Effector memory CD4-positive, alpha-beta T cell (primary cell): ENCODE results near the gene BZW2.
"Not testable (repeated sequence)": the region's sequence is repeated elsewhere in the genome, so short reads cannot be mapped to it uniquely, and the experiment has no call there.

Experiments
- DNase-seq, 3 donors: peaks; one replicate each; pipeline ENCODE4 v3.0.0-alpha.2; 2020
- H3K27ac ChIP-seq: 2 replicates; pipeline ENCODE4 v1.7.0; 2013; ENCODE audit warnings: mild to moderate bottlenecking, low read length, moderate library complexity; ENCODE audit not compliant: insufficient read depth, poor library complexity, severe bottlenecking
- H3K27me3 ChIP-seq: replicated peaks from 2 replicates; pipeline ENCODE4 v1.7.0; 2013; ENCODE audit warnings: mild to moderate bottlenecking, low read length; ENCODE audit not compliant: insufficient read depth, control insufficient read depth, poor library complexity, severe bottlenecking
- H3K36me3 ChIP-seq: 2 replicates; pipeline ENCODE4 v1.7.0; 2013; ENCODE audit warnings: mild to moderate bottlenecking, low read length, moderate library complexity; ENCODE audit not compliant: control insufficient read depth, insufficient read depth
- H3K4me1 ChIP-seq: 2 replicates; pipeline ENCODE4 v1.7.0; 2013; ENCODE audit warnings: low read length, mild to moderate bottlenecking; ENCODE audit not compliant: control insufficient read depth, insufficient read depth, poor library complexity, severe bottlenecking
- H3K4me3 ChIP-seq: 2 replicates; pipeline ENCODE4 v1.7.0; 2013; ENCODE audit warnings: low read length, low read depth, mild to moderate bottlenecking; ENCODE audit not compliant: insufficient read depth, poor library complexity, severe bottlenecking
- H3K9me3 ChIP-seq: 2 replicates; pipeline ENCODE4 v1.7.0; 2013; ENCODE audit warnings: mild to moderate bottlenecking, low read length, moderate library complexity; ENCODE audit not compliant: control insufficient read depth

The BZW2 gene

GRCh38 chr7:16670021-16670420, 24.0 kb downstream of the BZW2 start:
- Histone ChIP-seq H3K4me3 (no peak overlapping the region), H3K27ac (no peak overlapping the region), H3K4me1 (no peaks in the 10 kb centered on the region), H3K36me3 (peaks cover 4% of the 10 kb centered on the region), H3K27me3 (no peaks in the 10 kb centered on the region), H3K9me3 (no peaks in the 10 kb centered on the region)
- no peak for DNase-seq

DNA sequence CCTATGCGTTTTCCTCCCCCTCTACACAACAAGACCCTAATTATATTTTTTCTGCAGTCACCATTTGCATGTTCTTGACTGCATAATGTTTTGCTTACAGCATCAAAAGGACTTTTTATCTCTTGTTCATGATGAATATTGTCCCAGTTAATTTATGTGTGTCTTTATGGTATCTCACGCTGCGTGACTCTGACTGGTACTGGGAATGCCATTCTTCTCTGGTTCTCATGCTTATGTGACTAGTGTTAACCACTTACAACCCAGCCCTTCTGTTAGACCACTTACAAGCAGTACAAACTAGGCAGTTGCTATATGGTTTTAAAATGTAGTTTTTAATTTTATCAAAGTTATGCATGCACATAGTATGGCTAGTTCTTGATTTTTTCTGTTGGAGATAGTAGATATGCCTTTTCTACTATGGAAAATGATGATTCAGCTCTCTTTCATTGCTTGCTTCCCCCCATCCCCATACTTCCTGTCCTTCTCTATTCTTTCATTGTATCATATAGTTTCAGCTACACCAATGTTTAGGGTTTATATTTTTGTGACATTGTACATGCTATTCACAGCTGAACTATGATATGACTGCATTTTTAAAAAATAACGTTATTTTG, 24.9 kb downstream of the BZW2 start:
- H3K27me3 ChIP-seq: no peaks in the 10 kb centered on the region
- no peaks in the 10 kb centered on the region for H3K4me1 ChIP-seq
- H3K36me3 ChIP-seq: peaks cover 8% of the 10 kb centered on the region
- no peaks in the 10 kb centered on the region for H3K9me3 ChIP-seq
- H3K4me3 ChIP-seq: no peak overlapping the region
- DNase-seq: no peak
- no peak overlapping the region for H3K27ac ChIP-seq

DNA sequence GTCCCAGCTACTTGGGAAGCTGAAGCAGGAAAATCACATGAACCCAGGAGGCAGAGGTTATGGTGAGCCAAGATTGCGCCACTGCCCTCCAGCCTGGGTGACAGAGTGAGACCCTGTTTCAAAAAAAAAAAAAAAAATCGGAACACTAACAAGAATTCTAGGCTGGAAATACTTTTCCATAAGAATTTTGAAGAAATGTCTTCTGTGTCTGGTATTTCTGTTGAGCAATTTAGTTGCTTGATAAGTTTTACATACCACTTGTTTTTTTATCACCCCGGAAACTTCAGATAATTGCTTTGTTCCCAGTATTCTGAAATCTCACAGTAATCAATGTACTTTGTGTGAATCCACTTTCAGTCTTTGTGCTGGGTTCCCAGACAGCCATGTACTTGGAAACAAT, 25.8 kb downstream of the BZW2 start:
- Histone ChIP-seq H3K36me3 (peaks cover 8% of the 10 kb centered on the region), H3K27me3 (no peaks in the 10 kb centered on the region), H3K27ac (no peak overlapping the region), H3K4me3 (no peak overlapping the region), H3K9me3 (no peaks in the 10 kb centered on the region), H3K4me1 (no peaks in the 10 kb centered on the region)
- no peak for DNase-seq

GRCh38 chr7:16675277-16675676, 29.3 kb downstream of the BZW2 start:
- peaks cover 8% of the 10 kb centered on the region for H3K36me3 ChIP-seq
- no peak overlapping the region for H3K27ac ChIP-seq
- no peak for DNase-seq
- H3K4me1 ChIP-seq: no peaks in the 10 kb centered on the region
- no peaks in the 10 kb centered on the region for H3K9me3 ChIP-seq
- H3K27me3 ChIP-seq: no peaks in the 10 kb centered on the region
- H3K4me3 ChIP-seq: no peak overlapping the region

DNA sequence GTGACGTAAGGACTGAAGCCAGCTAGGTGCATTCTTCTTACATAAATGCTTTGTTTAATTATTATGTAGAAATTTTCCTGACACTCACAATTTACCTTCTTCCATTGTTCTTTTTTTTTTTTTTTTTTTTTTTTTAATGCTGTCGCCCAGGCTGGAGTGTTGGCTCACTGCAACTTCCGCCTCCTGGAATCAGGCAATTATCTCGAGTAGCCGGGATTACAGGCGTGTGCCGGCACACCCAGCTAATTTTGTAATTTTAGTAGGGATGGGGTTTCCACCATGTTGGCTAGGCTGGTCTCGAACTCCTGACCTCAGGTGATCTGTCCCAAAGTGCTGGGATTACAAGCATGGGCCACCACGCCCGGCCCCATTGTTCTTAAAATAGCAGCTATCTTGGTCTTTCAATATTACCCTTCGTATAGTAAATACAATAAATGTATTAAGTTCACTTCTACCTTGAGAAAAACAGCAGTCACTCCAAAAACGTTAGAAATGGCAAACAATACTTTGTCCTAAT, 32.1 kb downstream of the BZW2 start:
- no peaks in the 10 kb centered on the region for H3K4me1 ChIP-seq
- peaks cover 26% of the 10 kb centered on the region for H3K36me3 ChIP-seq
- H3K27me3 ChIP-seq: no peaks in the 10 kb centered on the region
- H3K4me3 ChIP-seq: no peak overlapping the region
- no peak overlapping the region for H3K27ac ChIP-seq
- DNase-seq: no peak
- H3K9me3 ChIP-seq: no peaks in the 10 kb centered on the region

- not testable (repeated sequence) for H3K4me3 ChIP-seq, H3K27ac ChIP-seq, H3K9me3 ChIP-seq, DNase-seq, H3K27me3 ChIP-seq, H3K4me1 ChIP-seq
- H3K36me3 ChIP-seq: peaks cover 26% of the 10 kb centered on the region
Measured at GRCh38 chr7:16678645-16679566, 32.9 kb downstream of the BZW2 start.

DNA sequence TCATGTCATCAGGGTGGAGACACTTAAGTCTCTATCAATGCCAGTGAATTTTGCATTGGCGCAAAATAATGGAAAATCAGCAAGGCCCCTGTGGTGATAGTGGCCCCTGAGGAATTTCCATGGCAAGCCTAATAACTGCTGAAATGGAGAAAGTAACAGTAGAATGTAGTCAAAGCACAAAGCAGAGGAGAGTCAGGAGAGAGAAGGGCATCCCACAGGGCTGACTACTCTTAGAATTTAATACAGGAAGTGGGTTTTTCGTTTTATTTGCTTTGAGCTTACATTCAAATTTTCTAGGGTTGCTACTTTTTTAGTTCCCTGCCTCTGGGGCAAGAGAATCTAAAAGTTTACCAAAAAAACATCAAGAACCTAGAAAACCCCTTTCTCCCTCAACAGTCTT, 39.0 kb downstream of the BZW2 start:
- Histone ChIP-seq H3K36me3 (peaks cover 18% of the 10 kb centered on the region), H3K9me3 (no peaks in the 10 kb centered on the region), H3K27me3 (no peaks in the 10 kb centered on the region), H3K27ac (no peak overlapping the region), H3K4me3 (no peak overlapping the region), H3K4me1 (no peaks in the 10 kb centered on the region)
- DNase-seq: no peak

DNA sequence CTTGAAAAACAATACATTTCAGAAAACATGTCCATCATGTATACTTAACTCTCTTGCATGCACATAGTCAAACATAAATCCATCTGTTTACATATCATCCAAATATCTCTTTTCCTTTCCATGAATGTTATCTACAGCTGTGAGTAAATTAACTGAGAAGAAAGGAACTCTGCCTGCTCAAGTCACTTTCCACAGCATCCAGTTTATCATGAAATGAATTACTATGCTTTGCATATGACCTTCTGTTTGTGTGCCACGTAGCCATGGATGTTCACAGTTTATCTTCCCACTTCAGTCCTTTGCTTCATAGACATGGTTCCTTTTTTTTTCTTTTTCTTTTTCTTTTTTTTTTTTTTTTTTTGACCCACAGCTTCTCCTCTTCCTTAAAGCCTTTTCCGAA, 39.6 kb downstream of the BZW2 start:
- Histone ChIP-seq H3K36me3 (peaks cover 22% of the 10 kb centered on the region), H3K4me3 (no peak overlapping the region)
- no peak for DNase-seq

DNA sequence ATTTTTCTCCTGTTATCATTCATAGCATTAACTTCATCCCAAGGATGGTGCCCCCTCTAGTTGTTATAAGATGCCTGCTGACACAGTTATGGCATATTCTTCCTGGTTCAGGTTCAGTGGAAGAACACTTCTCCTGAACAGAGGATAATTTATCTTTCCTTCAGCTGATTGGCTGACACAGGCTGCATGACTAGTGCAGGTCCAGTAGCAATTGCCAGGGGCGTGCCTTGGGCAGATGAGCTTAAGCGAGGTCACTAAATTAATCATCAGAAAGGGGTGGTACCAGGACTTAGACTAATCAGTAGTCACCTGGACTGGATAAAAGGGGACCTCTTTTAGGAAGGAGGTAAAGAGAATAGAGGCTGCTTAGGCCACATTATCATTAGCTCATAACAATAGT, 42.3 kb downstream of the BZW2 start:
- Histone ChIP-seq H3K4me3 (no peak overlapping the region), H3K36me3 (peaks cover 14% of the 10 kb centered on the region), H3K9me3 (no peaks in the 10 kb centered on the region), H3K27ac (no peak overlapping the region), H3K27me3 (no peaks in the 10 kb centered on the region), H3K4me1 (no peaks in the 10 kb centered on the region)
- DNase-seq: no peak

More for the DNA sequence above, 39.6 kb downstream of the BZW2 start:
- H3K27ac ChIP-seq: no peak overlapping the region
- no peaks in the 10 kb centered on the region for H3K9me3 ChIP-seq
- no peaks in the 10 kb centered on the region for H3K4me1 ChIP-seq
- H3K27me3 ChIP-seq: no peaks in the 10 kb centered on the region

- no peak for DNase-seq
- Histone ChIP-seq H3K9me3 (no peaks in the 10 kb centered on the region), H3K27ac (no peak overlapping the region), H3K36me3 (peaks cover 18% of the 10 kb centered on the region), H3K27me3 (no peaks in the 10 kb centered on the region), H3K4me3 (no peak overlapping the region), H3K4me1 (no peaks in the 10 kb centered on the region)
Measured at GRCh38 chr7:16691241-16691640, 45.3 kb downstream of the BZW2 start.
